Right lobe of liver (tissue), 6 donors: Measurements from ENCODE around the gene NSDHL. TPM values are rescaled to one million over a fixed set of nuclear protein-coding genes. Genes with fewer than 3 reads are reported as not detected.

Source experiments
- ATAC-seq, 4 donors: fragments of 200-7000 bp; cut with Tn5 transposase; one replicate each; pipeline ENCODE4 v1.9.1; 2020; ENCODE audit warnings: mild to moderate bottlenecking in 4 of 4, moderate library complexity in 4 of 4
- DNase-seq, 3 donors: peaks; one replicate each; pipeline ENCODE4 v3.0.0-alpha.2; 2020
- H3K27ac ChIP-seq, 3 donors: fragments of 200-600 bp; one replicate each; pipeline ENCODE4 v1.8.0; 2022
- H3K27me3 ChIP-seq, 2 donors: fragments of 200-600 bp; one replicate each; pipeline ENCODE4 v1.8.0; 2022
- H3K36me3 ChIP-seq, 4 donors: fragments of 200-600 bp; sonication (generic) in 1 of 4; one replicate each; pipeline versions ENCODE4 v1.5.1 to v1.8.0; 2017 to 2022; ENCODE audit warnings: control low read depth in 1 of 4
- H3K4me1 ChIP-seq, 4 donors: fragments of 200-600 bp; sonication (generic) in 1 of 4; one replicate each; pipeline versions ENCODE4 v1.5.1 to v1.8.0; 2017 to 2022; ENCODE audit warnings: control low read depth in 1 of 4
- H3K4me3 ChIP-seq, 3 donors: fragments of 200-600 bp; one replicate each; pipeline ENCODE4 v1.8.0; 2022
- H3K9me3 ChIP-seq, 4 donors: fragments of 200-600 bp; sonication (generic) in 1 of 4; one replicate each; pipeline versions ENCODE4 v1.5.1 to v1.8.0; 2017 to 2022; ENCODE audit warnings: control low read depth in 1 of 4
- CTCF ChIP-seq, 4 donors: fragments of 200-600 bp in 3 of 4; fragments of 450-650 bp in 1 of 4; IDR thresholded peaks; one replicate each; pipeline versions ENCODE4 v1.5.1 to v1.8.0; 2016 to 2022; ENCODE audit warnings: antibody characterized with exemption in 4 of 4, mild to moderate bottlenecking in 2 of 4
- POLR2A ChIP-seq: fragments of 450-650 bp; IDR thresholded peaks from one replicate; pipeline ENCODE4 v1.6.1; 2017; ENCODE audit warnings: antibody characterized with exemption, mild to moderate bottlenecking
- WGBS: methylation state at CpG from one replicate; pipeline ENCODE4 v1.1.6; 2018; ENCODE audit warnings: low coverage, low lambda C conversion rate; ENCODE audit not compliant: insufficient coverage; ENCODE audit errors: missing lambda C conversion rate; 5-methylcytosine and 5-hydroxymethylcytosine counted together
- intact Hi-C, 2 donors: fragments of 100-400 bp; cut with DNase I; formaldehyde crosslinking; loops; one replicate each; pipeline versions ENCODE4 v1.11.2 to v1.14.1; 2022
- total RNA-seq, 6 experiments: library from RNA; depleted of rRNA in 2 of 6; stranded (reverse); fragments of >200 nt in 2 of 6; fragmentation: NEBNext Ultra II Directional in 3 of 6; extraction: Animal tissue kit (Norgen Biotek cat#: 25700) in 3 of 6; gene quantifications; one replicate each; pipeline versions ENCODE4 v1.1.0 to v1.2.4, GENCODE V29; 2016 to 2023
- donor health status: DM: no; HTN: yes; CAD: no.
- donor health status: DM: no; HTN: no; CAD: no.
- donor health status: DM: no; HTN: no; CAD: no.
- donor health status: DM: no; HTN: yes; CAD: no.
- donor health status: DM: no; HTN: yes; CAD: no.

NSDHL gene
- total RNA-seq, 6 experiments from 2014 or later = 16.1 to 38.2 (median 20.9) TPM

GRCh38 chrX:152813206-152813605, 17.7 kb upstream of the NSDHL start:
- intact Hi-C loops = no loop called here
- WGBS = 27% methylated on average over 5 of the region's 5 CpGs

GRCh38 chrX:152814048-152814447, 16.8 kb upstream of the NSDHL start:
- Histone ChIP-seq H3K36me3 (no peaks in the 10 kb centered on the region), H3K4me3 (no peak overlapping the region), H3K27ac (no peak overlapping the region), H3K4me1 (no peaks in the 10 kb centered on the region), H3K27me3 (no peaks in the 10 kb centered on the region), H3K9me3 (no peaks in the 10 kb centered on the region)
- intact Hi-C loops = no loop called here
- TF ChIP-seq POLR2A (no peak), CTCF (IDR thresholded peaks at IDR 0.05) (no peak)
- 33% methylated on average over 5 of the region's 5 CpGs for WGBS
- DNase-seq (peak in 1 of 3 donors; percentile 52), ATAC-seq (peak in 2 of 4 donors; percentile 66 to 90)

More at GRCh38 chrX:152813206-152813605, 17.7 kb upstream of the NSDHL start:
- Histone ChIP-seq H3K27me3 (no peaks in the 10 kb centered on the region), H3K4me1 (no peaks in the 10 kb centered on the region), H3K9me3 (no peaks in the 10 kb centered on the region), H3K27ac (no peak overlapping the region), H3K36me3 (no peaks in the 10 kb centered on the region), H3K4me3 (no peak overlapping the region)
- DNase-seq (no peak), ATAC-seq (peak in 1 of 4 donors; percentile 60)
- TF ChIP-seq POLR2A (no peak), CTCF (IDR thresholded peaks at IDR 0.05) (no peak)

- intact Hi-C loops = no loop called here
- Histone ChIP-seq H3K27ac (no peak overlapping the region), H3K4me1 (no peaks in the 10 kb centered on the region), H3K36me3 (no peaks in the 10 kb centered on the region), H3K27me3 (no peaks in the 10 kb centered on the region), H3K4me3 (no peak overlapping the region), H3K9me3 (no peaks in the 10 kb centered on the region)
- no peak for TF ChIP-seq POLR2A
- peak; percentile 33 to 53 (median 50) for TF ChIP-seq CTCF (IDR thresholded peaks at IDR 0.05)
- DNase-seq (peak in 1 of 3 donors; percentile 59), ATAC-seq (peak; percentile 77 to 89 (median 81))
- WGBS = 5% methylated on average over 5 of the region's 6 CpGs
Observed at GRCh38 chrX:152817078-152817764, 13.6 kb upstream of the NSDHL start.

GRCh38 chrX:152818356-152818755, 12.5 kb upstream of the NSDHL start:
- ATAC-seq (no peak), DNase-seq (no peak)
- TF ChIP-seq CTCF (IDR thresholded peaks at IDR 0.05) (no peak), POLR2A (no peak)
- H3K9me3 ChIP-seq = no peaks in the 10 kb centered on the region
- 67% methylated on average over 5 of the region's 5 CpGs for WGBS
- H3K36me3 ChIP-seq = no peaks in the 10 kb centered on the region
- H3K27me3 ChIP-seq = no peaks in the 10 kb centered on the region
- no peak overlapping the region for H3K4me3 ChIP-seq
- H3K27ac ChIP-seq = no peak overlapping the region
- no peaks in the 10 kb centered on the region for H3K4me1 ChIP-seq
- intact Hi-C loops = no loop called here
